ENCODE data around the gene CARS1.

Gene CARS1

DNA sequence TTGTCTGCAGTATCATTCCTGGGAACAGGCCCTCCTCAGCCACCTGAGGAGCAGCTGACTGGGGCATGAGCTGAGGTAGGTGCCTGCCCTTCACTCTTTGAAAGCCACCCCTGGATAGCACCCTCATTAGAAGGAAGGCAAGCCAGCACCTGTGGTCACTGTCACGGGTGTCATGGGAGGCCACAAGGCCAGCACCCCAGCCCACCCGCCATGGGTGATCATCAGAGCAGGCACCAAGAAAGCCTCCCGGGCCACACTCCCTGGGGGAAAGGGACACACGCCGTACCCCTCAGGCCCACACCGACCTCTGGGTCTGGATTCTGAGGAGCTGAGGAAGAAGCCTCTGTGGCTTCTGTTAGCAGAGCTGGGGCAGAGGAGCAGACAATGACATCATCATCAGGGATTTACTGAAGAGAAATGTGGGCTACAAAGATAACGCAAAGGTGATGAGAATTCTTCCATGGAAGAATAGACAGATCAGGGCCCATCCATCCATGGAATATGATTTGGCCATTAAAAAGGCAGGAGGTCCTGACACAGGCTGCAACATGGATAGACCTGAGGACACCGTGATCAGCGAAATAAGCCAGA, 48.4 kb downstream of the CARS1 start:
- DNase-seq (ENCODE audit: low read depth), result no peak

DNA sequence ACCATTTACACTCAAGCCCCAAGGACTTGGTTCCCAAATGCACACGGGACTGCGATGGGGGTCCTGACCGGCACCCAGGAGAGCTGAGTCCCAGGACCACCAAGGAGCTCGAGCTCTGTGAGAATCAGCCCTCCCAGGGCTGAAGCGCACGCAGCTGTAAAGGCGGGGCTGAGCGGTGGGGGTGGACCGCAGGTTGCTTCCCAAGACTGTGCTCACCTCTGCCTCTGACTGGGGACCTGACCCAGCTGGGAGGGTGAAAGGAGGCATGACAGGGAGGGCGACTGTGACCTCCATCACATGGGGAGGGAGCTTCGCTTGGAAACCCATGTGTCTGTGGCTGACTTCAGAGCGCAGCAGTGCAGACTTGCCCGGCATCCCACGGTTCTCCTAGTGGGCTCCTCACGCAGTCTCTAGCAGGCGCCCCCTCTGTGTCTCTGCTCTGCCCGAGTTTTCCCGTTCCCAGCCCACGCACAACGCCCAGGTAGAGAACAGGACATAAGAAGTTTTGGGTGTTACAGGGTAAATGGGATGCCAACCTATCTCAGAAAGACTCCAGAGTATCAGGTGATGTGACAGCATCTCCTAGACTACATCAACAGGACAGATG, 49.7 kb downstream of the CARS1 start:
- DNase-seq (ENCODE audit: low read depth), result no peak

DNA sequence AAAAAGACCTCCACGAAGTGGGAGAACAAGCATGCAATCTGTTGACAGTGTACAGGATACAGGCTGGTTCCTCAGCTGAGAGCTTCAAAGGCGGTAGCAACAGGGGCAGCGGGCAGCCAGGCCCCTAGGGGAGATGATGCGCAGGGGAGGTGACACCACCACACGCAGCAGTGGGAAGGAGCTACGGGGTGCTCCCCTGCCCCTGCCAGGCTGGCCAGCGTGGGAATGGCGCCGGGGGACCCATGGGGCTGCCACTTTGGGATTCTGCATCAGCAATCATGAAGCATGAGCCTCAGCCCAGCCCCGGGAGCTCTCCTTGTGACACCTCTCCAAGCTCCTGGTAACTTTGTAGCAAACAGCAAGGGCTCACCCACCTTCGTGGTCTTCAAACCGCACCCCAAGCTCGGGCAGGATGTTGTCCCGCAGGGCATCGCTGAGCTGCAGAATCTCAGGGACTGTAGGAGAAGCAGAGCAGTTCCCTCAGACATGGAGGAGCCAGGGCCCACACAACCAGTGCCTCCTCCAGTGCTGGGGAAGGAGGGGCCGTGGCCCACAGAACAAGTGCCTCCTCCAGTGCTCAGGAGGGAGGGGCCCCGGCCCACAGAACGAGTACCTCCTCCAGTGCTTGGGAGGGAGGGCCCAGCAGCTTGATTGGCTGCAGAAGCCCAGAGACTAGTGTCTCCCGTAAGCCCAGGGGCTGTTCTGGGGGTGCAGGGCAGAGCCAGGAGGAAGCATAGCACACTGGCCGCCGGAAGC, 50.5 kb downstream of the CARS1 start:
- DNase-seq (ENCODE audit: low read depth), result no peak

DNA sequence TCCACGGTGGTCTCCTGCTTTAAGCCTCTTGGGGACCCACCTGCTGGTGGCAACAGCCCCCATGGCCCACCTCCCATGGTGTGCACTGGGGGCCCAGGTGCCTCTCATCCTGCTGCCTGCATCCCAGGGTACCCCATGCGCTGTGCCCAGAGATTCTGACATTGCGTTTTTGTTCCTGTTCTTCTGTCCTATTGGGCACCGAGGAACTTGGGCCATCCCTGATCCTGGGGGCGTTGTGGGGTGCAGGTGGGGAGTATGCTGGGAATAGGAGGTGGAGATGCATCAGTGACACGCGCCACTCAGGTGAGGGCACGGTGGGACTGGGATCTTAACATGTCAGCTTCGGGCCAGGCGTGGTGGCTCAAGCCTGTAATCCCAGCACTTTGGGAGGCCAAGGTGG, 52.7 kb downstream of the CARS1 start:
- no peak for DNase-seq (ENCODE audit: low read depth)

DNA sequence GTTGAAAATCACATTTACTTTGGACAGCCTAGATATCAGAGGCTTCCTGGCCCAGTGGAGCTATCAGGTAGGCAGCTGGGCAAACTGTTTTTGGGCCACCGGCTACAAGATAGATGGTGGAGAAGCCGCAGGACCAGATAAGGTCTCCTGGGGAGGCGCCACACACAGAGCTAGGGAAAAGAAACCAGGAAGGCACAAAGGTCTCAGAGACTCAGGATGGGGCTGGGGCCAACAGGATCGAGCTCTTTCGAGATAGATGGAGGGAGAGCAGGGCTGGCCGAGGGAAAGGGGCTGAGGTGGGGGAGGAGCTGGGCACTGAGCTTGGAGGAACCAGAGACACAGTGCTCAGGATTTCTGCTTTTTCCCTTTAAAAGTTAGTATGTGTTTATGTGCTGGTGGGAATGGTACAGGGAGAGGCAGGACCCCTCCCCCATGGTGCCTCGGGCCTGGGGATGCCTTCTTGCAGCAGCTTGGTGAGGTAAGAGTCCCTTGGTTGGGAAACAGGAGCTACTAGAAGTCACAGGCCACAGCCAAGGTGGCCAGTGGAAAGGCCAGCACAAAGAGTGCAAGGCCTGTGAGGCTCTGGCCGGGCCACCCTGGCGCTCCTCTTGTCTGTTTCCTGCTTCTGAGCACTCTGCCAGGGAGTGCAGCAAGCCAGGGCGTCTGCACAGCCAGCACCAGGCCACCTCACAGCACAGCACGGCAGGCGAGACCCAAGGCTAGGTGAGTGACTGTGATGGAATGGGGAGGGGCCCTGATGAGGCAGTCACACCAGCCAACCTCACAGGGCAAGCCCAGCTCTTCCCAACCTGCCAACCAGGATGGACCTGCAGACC, 53.6 kb downstream of the CARS1 start:
- DNase-seq (ENCODE audit: low read depth), result no peak

DNA sequence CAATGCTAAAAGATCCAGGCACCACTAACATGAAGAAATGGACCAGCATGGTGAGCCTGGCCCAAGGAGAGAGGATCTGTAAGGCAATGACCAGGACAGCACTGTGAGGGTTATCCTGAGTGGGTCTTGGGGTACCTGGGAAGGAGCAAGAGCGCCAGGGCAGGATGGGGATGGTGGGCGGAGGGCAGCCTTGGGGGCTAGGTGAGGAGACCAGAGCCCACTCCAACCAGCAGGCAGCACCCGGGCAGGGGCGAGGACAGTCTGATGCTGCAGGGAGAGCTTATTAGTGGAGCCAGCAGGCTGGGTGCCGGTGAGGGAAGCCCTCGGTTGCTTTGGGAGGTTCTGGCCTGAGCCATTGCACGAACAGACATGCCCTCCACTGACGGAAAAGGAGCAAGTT, 54.4 kb downstream of the CARS1 start:
- no peak for DNase-seq (ENCODE audit: low read depth)

DNA sequence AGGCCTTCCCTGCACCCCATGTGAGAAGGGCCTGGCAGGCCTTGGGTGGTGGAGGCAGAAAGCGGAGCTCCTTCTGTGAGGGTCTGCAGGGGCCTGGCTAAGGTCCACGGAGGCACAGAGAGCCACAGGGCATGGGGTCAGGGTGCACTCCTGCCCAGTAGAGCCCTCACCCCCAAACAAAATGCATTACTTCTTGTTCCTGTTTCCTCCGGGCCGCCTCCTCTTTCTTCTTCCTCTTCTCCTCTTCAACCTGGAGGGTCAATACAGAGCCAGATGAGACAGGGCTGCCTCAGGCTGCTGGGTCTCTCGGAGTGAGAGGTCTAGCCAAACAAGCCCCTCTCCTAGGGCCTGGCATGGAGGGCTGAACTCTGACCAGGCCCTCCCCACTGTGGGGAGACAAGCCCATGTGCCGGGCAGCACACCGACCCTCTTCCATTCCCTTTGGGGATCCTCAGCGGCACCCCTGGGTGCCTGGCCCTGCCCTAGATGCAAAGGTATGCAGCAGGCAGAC, 54.8 kb downstream of the CARS1 start:
- DNase-seq (ENCODE audit: low read depth), result no peak

DNA sequence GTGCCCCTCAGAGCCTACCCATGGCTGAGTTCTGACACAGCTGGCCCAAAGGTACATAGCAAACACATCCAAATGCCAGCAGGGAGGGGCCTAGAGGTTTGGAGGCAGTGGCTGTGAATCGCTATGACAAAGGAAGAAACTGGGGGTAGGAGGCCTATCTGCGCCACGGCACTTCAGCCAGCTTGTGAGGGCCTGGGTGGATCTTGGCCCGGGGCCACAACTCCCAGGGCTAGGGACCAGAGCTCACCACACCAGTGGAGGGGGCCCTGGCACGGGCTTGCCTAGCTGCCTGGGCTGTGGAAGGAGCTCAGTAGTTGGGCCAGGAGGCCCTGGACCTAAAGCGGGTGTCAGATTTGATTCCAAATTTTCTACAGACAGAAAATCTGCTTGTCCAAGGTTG, 55.7 kb downstream of the CARS1 start:
- no peak for DNase-seq (ENCODE audit: low read depth)

DNA sequence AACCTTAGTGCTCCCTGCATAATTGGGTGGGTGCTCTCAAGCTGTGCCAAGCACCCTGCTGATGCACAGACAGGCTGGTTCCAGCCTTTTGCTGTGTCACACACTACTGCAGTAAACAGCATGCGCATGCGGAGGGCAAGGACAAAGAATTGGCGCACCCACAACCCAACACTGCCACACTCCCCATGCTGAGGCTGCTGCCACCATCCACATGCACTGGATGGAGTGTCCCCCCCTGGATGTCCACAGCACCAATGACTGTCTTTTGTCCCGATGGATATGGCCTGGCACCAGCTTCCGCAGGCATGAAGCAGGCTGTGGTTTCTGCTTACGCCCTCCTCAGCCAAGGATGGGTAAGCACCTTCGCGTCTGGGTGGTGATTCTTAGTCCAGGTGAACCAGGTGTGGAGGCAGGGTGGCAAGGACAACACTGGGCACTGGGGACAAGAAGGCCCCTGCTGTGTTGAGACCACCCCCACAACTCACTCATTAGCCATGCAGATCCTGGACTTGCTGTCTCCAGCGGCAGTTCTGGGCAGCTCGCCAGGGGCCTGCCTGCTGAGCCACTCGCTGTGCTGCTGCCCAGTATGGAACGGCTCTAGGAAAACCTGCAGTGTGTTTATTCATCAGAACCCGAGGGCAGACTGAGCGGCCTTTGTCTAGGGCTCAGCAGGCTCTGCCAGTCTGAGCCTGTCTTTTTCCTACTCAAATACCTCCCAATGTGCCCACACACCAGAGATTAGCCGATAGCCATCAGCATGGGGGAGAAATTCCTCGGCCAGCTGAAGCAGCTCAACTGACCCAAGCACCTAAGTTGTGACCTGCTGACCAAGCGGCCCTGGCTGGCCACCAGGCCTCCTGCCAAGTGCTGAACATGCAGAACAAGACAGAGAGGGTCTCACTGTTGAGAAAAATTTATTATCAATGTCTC, 56.9 kb downstream of the CARS1 start:
- no peak for DNase-seq (ENCODE audit: low read depth)

DNA sequence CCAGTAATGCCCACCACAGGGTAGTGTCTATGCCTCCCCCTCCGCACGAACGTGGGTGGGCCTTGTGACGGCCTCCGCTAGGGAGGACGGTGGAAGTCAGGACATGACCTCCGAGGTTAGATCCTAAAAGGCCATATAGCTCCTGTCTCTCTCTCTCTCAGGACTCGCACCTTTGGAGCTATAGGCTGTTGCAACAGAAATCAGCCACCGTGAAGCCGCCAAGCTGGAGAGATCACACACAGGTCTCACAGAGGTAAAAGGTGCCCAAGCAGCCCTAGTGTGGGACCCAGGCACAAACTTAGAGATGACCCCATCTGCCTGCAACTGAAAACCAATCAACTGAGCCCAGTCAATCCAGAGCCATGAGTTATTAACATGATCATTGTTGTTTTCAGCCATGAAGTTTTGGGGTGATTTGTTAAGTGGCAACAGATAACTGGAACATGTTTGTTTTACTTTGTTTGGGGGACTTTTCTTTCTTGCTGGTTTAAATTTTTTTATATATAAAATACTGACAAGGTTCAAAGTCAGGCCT, 57.7 kb downstream of the CARS1 start:
- DNase-seq (ENCODE audit: low read depth), result no peak

DNA sequence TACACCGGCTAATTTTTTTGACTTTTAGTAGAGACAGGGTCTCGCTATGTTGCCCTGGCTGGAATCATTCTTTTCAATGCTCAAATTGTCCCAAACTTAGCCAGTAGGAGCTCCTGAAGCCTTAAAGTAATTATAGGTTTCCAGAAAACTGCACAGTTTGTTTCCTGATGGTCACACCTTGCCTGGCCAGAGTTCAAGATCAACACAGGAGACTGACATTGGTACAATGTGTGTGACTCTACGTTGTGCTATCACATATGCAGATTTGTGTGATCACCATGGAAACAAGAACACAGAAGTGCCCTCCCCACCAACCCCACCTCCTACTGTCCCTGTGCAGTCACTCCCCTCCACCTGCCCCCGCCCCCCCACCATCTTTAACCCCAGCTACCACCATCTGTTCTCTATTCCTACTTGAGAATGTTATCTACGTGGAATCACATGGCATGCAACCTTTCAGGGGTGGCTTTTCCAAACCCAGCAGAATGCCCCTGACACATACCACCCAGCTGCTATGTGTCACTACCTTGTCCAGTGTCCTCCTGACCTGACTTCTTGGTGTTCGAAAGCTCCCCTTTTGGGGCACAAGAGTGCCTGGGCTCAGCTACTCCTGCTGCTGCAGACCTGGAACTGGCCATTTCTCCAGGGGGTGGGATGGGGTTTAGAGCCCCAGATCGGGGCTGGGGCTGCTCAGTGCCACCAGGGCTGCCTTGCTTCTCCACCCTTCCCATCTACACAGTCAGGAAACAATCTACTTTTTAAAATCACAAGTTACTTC, 59.0 kb downstream of the CARS1 start:
- no peak for DNase-seq (ENCODE audit: low read depth)

DNA sequence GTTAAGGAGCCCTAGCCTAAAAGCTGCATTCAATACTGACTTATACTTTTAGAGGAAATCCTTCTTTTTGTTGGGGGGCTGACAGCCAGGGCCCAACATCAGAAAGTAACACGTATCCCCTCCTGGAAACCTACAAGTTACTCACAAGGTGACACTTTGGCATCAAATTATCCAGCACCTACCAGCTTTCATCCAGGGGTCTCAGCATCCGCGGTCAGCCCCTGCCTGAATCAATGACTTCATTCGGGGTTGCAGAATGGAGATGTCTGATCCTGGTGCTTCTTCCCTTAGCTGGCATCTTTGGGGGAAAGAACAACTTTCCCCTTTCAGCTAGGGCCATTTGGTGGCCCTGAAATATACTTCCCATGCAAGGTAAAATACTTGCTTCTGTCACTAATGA, 59.8 kb downstream of the CARS1 start:
- no peak for DNase-seq (ENCODE audit: low read depth)

DNA sequence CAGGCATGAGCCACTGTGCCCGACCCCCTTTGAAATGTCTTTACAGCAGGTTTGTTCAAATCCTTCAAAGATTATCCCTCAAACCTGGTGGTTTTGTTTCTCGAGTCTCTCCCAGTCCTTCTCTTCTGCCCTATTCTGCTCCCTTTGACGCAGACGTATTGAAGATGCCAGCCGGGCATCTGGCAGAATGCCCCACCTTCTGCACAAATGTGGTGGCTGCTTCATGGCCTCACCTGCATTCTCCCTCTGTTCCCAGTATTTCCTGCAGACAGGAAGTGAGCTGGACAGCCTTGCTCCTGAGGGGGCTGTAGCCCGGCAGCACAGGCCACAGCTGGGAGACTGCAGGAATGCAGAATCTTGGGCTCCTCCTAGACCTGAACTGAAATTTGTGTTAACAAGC, 60.2 kb downstream of the CARS1 start:
- no peak for DNase-seq (ENCODE audit: low read depth)

DNA sequence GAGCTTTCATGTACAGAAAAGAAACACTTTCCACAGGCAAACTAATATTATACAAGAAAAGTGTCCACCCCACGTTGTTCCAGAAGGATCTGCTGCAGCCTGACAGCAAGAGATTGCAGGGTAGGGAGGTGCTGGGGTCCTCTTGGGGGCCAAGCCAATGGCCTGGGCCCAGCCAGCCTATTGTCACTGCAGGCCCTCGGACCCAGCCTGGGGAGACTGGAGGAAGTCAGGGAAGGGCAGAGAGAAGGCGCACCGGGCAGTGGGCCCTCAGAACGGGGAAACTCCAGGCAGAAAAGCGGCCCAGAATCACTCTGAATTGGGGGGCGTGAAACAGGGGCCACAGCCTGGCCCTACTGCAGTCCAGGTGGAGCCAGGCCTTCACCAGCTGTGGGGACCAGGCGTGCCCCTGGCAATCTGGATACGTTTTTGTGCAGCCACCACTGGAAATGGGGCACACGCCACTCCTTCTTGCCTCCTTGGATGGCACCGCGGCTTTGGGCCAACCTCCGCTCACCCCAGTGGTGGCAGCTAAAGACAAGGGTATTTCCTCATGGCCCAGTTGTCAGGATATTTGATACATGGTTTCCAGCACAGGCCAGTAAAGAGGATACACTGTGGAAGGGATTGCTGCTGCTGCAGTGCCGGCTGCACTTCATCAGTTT, 61.2 kb downstream of the CARS1 start:
- DNase-seq (ENCODE audit: low read depth), result no peak

DNA sequence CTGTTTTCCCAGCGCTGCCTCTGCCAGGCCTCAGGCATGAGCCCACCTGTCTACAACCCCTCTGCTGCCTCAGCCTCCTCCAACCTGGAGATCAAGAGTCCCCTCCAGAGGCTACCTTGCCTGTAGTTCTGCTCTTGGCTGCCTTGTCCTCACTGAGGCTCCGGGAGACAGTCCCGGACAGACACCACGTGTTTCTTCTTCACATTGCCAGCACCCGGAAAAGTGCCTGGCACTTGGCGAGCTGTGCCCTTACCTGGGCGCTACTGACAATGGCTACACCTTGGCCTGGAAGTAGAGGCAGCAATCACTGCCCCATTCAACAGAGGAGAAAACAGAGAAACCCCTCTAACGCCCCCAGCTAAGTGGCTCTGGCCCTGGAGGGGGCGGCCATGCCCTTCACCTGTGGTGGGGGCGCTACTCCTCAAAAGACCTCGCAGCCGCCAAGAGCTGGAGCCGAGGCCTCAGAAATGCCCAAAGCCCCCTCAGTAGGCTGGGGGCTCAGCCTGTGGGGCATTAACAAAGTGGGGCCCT, 62.1 kb downstream of the CARS1 start:
- no peak for DNase-seq (ENCODE audit: low read depth)

DNA sequence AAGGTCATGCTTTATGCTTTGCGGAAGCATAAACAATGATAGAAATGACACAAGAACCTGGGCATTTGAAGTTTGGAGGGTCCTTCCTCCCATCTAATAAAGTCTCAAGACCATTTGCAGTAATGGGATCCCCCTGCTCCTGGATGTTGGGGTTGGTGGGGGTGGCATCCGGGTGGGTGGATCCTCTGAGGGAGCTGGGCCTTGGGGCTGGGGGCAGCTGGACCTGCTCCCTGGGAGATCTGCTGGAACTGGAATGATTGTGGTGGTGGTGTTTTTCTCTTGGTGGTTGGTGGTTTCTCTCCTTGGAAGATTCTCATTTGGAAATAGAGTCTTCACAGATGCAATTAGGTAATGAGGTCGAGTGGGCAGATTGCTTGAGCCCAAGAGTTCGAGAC, 62.9 kb downstream of the CARS1 start:
- no peak for DNase-seq (ENCODE audit: low read depth)

DNA sequence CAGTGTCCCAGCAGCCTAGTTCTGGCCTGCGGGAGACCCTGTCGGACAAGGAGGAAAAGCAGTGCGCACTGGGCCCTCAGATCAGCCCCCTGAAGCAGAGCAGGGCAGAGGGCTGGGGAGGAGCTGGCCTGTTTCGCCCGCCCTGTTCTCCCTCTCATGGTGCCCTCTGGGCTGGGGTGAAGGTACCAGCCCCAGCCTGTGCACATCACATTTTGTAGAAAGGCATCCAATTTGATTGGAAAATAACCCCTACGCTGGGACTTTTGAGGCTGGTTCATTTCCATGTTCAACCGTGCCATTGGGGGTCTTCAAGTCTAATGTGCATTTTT, 64.3 kb downstream of the CARS1 start:
- no peak for DNase-seq (ENCODE audit: low read depth)

DNA sequence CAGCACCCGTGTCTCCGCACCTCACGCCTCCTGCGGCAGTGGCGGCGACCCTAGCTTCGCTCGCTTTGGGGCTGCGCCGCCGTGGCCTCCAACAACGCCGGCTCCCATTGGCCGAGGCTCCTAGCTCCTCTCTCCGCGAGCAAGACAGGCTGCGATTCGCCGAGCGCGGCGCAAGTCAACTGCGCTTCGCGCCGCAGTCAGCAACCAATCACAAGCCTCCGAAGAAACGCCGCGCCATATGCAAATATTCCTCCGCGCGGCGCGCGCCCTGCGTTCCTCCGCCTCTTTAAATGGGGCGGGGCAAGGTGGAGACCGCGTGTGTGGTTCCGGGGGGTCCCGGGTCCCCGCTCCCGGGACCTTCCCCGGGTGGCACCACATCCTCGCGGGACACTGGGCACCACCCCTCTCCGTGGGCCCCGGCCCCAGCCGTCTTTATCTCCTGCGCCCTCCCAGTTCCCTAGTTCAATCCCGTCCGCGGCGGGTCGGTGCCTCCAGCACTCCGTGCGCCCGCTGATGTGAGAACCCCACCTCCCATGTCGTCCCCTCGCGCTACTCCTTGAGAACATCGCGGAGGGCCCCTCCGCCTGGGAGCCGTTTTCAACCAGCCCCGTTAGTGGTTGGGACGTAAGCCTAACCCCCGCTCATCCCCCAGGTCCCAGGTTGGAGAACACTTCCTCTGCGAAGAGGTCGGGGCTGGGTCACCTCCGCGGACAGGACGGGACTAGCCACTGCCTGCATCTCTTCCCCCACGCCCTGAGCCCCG, 64.8 kb downstream of the CARS1 start, which contains the start of gene NAP1L4:
TSS of gene NAP1L4 (minus strand) at position 96 of the 763 bp plus-strand sequence. CDS start 13,109 bp downstream, outside the sequence.
- DNase-seq (ENCODE audit: low read depth), result peak; percentile 94
